SJCRH30 (cell line): ENCODE measurements around the gene UTP15. TPM values are rescaled to one million over a fixed set of nuclear protein-coding genes. Genes with fewer than 3 reads are reported as not detected.

ENCODE experiments used
- DNase-seq, 2 experiments: peaks; one replicate each; pipeline ENCODE4 v3.0.0-alpha.2; 2015 to 2020
- H3K27ac ChIP-seq: fragments of 250-450 bp; sonication (Bioruptor Pico); 2 replicates; pipeline ENCODE4 v1.5.1; 2020; ENCODE audit warnings: mild to moderate bottlenecking, moderate library complexity
- H3K27me3 ChIP-seq: fragments of 250-450 bp; sonication (Bioruptor Pico); 2 replicates; pipeline ENCODE4 v1.5.1; 2020; ENCODE audit warnings: mild to moderate bottlenecking, moderate library complexity
- H3K36me3 ChIP-seq: fragments of 250-450 bp; sonication (Bioruptor Pico); 2 replicates; pipeline ENCODE4 v1.5.1; 2020; ENCODE audit warnings: mild to moderate bottlenecking, moderate library complexity
- H3K4me1 ChIP-seq: fragments of 250-450 bp; sonication (Bioruptor Pico); 2 replicates; pipeline ENCODE4 v1.5.1; 2020; ENCODE audit warnings: mild to moderate bottlenecking, moderate library complexity
- H3K4me3 ChIP-seq: fragments of 250-450 bp; sonication (Bioruptor Pico); 2 replicates; pipeline ENCODE4 v1.5.1; 2020; ENCODE audit warnings: mild to moderate bottlenecking, moderate library complexity
- H3K9me3 ChIP-seq: fragments of 250-450 bp; sonication (Bioruptor Pico); replicated peaks from 2 replicates; pipeline ENCODE4 v1.5.1; 2020; ENCODE audit warnings: mild to moderate bottlenecking, moderate library complexity
- total RNA-seq: library from RNA; depleted of rRNA; stranded (reverse); fragments of >200 nt; shearing (Covaris generic); gene quantifications from 2 replicates; pipeline ENCODE4 v1.2.3, GENCODE V29; 2014

Gene UTP15
- total RNA-seq, 1 experiment from 2014 or later: 47.1 TPM

DNA sequence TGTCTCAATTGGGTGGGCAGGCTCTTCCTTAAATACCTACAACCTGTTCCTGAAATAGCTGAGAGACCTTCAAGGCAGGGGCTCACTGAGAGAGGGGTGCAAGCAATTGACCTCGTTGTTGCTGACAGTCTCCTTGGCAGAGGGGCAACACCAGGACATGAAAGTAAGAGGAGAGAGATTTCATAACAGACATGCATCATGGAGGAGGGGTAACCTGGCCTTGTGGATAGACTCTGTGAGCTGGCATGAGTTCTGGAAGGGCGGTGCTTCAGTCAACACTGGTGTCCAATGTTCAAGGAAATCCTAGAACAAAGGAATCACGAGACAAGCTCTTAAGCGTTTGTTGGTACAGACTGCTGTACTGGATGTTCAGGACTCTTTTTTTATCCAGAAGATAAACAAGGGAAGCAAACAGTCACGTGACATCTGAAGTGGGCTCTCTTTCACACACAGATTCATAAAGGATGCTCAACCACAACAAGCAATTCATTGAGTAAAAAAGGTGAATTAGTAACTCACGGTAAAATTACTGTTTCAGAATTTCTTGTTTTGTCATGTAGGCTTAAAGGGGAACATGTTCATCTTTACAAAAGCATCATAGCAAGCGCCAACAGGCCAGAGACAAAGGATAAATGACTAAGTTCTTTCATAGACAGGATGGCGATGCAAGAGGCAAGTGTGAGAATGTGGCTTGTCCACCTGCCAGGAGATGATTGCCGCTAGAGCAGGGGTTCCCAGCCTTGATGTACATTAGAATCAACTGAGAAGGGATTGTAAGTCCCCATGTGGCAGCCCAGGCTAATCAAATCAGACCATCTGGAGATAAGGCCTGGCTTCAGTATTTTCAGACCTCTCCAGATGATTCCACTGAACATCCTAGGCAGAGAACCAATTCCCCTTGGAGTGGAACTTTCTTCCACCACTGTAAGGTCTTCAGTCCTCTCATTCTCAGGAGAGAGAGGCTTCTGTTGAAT, 20.8 kb upstream of the UTP15 start:
- no peaks in the 10 kb centered on the region for H3K27me3 ChIP-seq
- H3K27ac ChIP-seq: no peak overlapping the region
- H3K4me3 ChIP-seq: no peak overlapping the region
- H3K4me1 ChIP-seq: no peaks in the 10 kb centered on the region
- no peaks in the 10 kb centered on the region for H3K9me3 ChIP-seq
- H3K36me3 ChIP-seq: no peaks in the 10 kb centered on the region
- DNase-seq: no peak

GRCh38 chr5:73545403-73545779, 20.2 kb upstream of the UTP15 start:
- Histone ChIP-seq H3K4me3 (no peak overlapping the region), H3K4me1 (no peaks in the 10 kb centered on the region), H3K9me3 (no peaks in the 10 kb centered on the region), H3K27me3 (no peaks in the 10 kb centered on the region), H3K36me3 (no peaks in the 10 kb centered on the region), H3K27ac (no peak overlapping the region)
- DNase-seq: no peak

DNA sequence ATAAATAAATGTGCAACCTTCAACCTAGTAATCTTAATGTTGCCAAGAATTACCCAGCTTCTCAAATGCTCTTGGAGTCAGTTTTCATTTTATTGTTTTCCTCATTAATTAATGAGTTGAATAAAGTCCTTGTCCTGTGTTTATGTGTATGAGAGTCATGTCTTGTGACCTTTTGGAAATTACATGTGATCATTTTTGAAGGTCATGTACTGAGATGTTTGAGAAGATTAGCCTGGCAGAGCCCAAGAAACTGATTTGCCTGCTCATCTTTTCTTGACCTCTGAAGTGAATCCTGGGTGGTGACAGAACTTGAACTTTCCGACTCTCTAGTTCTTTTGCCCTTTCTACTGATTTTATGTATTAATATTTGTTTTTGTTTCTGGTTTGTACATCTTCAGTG, 15.5 kb upstream of the UTP15 start:
- DNase-seq: no peak
- peaks cover 4% of the 10 kb centered on the region; the same call in 1 of the 2 replicates for H3K36me3 ChIP-seq
- H3K4me1 ChIP-seq: no peaks in the 10 kb centered on the region
- H3K27ac ChIP-seq: no peak overlapping the region
- no peaks in the 10 kb centered on the region for H3K9me3 ChIP-seq
- no peak overlapping the region for H3K4me3 ChIP-seq
- H3K27me3 ChIP-seq: no peaks in the 10 kb centered on the region

GRCh38 chr5:73552642-73553041, 12.9 kb upstream of the UTP15 start:
- Histone ChIP-seq H3K4me1 (no peaks in the 10 kb centered on the region), H3K36me3 (peaks cover 4% of the 10 kb centered on the region; the same call in 1 of the 2 replicates), H3K4me3 (no peak overlapping the region), H3K27me3 (no peaks in the 10 kb centered on the region), H3K9me3 (no peaks in the 10 kb centered on the region), H3K27ac (no peak overlapping the region)
- DNase-seq: no peak

- no peak for DNase-seq
- Histone ChIP-seq H3K27ac (no peak overlapping the region), H3K4me1 (no peaks in the 10 kb centered on the region), H3K36me3 (no peaks in the 10 kb centered on the region; the same call in none of the 2 replicates), H3K9me3 (no peaks in the 10 kb centered on the region), H3K27me3 (no peaks in the 10 kb centered on the region), H3K4me3 (no peak overlapping the region)
Measured at GRCh38 chr5:73558950-73559349, 6.6 kb upstream of the UTP15 start.

DNA sequence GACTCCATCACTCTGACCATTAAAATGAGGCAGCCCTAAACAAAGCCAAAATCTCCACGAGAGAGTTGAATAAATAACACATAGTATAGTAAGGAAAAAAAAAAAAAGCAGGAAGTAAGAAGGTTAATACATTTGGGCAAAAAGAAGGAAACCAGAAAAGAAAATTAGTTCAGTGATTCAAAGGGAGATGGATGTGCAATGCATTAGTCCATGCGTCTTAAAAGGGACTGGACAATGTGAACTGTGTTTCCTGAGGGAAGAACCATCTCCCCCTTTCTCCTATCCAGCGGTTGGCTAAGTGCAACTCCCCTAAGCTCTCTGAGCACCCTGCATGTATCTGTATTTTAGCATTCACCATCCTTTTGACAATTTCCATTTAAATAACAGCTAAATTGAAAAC, 1.5 kb upstream of the UTP15 start:
- Histone ChIP-seq H3K27me3 (no peaks in the 10 kb centered on the region), H3K27ac (no peak overlapping the region; the same call in 1 of the 2 replicates), H3K4me1 (peaks cover 3% of the 10 kb centered on the region; the same call in 1 of the 2 replicates), H3K36me3 (peaks cover 4% of the 10 kb centered on the region), H3K4me3 (peak overlapping the region; percentile 91), H3K9me3 (no peaks in the 10 kb centered on the region)
- DNase-seq: peak in 1 of 2 experiments; percentile 9

DNA sequence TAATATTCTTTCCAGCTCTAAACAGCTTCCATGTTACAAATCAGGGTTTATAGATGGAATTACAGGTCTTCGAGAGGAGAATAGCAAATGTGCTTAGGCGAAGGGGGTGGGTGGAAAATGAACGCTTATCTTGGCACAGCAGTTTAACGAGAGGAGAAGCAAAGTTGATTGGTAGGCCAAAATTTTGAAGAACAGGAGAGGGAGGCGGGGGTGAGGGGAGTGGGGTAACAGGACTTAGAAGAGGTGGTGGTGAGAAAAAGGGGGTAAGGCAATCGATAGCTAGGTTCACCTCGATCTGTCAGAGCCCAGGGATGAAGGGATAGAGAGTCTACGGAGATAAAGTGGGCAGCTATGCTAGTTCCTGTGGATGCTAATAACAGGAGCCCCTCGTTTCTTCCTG, 868 bp upstream of the UTP15 start:
- Histone ChIP-seq H3K27me3 (no peaks in the 10 kb centered on the region), H3K36me3 (peaks cover 10% of the 10 kb centered on the region), H3K4me1 (peaks cover 3% of the 10 kb centered on the region; the same call in 1 of the 2 replicates), H3K4me3 (peak overlapping the region; percentile 91), H3K9me3 (no peaks in the 10 kb centered on the region), H3K27ac (peak overlapping the region; percentile 68)
- peak in 1 of 2 experiments; percentile 24 for DNase-seq

- Histone ChIP-seq H3K9me3 (no peaks in the 10 kb centered on the region), H3K4me1 (peaks cover 3% of the 10 kb centered on the region; the same call in 1 of the 2 replicates), H3K36me3 (peaks cover 24% of the 10 kb centered on the region), H3K4me3 (peak overlapping the region; percentile 91), H3K27me3 (no peaks in the 10 kb centered on the region), H3K27ac (peak overlapping the region; percentile 68)
- DNase-seq: no peak
Measured at GRCh38 chr5:73565969-73566547, 515 bp downstream of the UTP15 start.

DNA sequence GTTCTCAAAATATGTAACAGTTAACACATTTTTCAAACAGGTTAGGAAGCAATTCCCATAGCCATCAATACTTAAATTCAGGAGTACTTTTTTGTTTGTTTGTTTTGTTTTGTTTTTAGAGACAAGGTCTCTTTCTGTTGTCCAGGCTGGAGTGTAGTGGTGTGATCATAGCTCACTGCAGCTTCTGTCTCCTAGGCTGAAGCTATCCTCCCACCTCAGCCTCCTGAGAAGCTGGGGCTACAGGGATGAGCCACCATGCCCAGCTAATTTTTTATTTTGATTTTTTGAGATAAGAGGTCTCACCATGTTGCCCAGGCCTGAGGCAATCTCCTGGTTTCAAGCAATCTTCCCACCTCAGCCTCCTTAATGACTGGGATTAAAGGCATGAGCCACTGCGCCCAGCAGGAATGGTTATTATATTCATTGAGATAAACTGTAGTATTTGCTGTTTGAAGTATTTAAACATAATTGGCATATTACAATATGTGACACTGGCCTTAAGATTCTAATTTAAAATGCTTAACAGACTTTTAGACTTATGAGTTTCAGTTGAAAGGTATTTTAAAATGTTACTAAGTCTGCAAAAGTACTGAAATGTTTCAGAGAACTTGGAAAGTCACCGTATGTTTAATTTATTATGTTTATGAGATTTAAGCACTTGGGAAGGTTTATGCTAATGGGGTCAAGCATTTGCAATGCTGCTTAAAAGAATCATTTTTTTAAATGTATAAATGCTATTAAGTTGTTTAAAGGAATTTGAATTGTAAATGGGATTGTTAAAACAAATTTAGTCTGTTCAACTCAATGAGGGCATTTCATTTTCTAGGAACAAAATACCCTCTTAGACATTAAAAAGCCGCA, 17.0 kb downstream of the UTP15 start:
- H3K4me3 ChIP-seq: no peak overlapping the region
- no peak for DNase-seq
- no peaks in the 10 kb centered on the region for H3K4me1 ChIP-seq
- no peak overlapping the region for H3K27ac ChIP-seq
- H3K36me3 ChIP-seq: peaks cover 53% of the 10 kb centered on the region
- no peaks in the 10 kb centered on the region for H3K9me3 ChIP-seq
- no peaks in the 10 kb centered on the region for H3K27me3 ChIP-seq

DNA sequence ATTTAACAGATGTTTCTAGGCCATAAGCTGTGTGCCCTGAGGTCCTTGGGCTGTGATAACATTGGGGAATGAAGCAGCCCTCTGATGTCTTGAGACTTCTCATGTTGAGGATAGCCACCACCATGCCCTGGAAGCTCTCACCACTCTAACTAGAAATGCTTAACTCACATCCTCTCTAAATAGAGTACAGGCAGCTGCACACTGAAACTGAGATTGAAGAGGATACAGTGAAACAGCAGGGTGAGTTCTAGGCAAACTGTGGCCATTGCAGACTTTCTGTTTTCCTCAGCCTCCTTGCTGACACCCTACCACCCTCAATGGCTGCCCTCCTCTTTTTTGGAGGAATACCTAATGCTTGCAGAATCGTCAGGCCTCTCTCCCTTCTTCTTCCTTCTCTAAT, 22.4 kb downstream of the UTP15 start:
- H3K4me1 ChIP-seq: no peaks in the 10 kb centered on the region; the same call in 1 of the 2 replicates
- H3K27ac ChIP-seq: no peak overlapping the region
- DNase-seq: no peak
- peaks cover 4% of the 10 kb centered on the region for H3K36me3 ChIP-seq
- no peaks in the 10 kb centered on the region for H3K27me3 ChIP-seq
- H3K4me3 ChIP-seq: no peak overlapping the region
- H3K9me3 ChIP-seq: no peaks in the 10 kb centered on the region

DNA sequence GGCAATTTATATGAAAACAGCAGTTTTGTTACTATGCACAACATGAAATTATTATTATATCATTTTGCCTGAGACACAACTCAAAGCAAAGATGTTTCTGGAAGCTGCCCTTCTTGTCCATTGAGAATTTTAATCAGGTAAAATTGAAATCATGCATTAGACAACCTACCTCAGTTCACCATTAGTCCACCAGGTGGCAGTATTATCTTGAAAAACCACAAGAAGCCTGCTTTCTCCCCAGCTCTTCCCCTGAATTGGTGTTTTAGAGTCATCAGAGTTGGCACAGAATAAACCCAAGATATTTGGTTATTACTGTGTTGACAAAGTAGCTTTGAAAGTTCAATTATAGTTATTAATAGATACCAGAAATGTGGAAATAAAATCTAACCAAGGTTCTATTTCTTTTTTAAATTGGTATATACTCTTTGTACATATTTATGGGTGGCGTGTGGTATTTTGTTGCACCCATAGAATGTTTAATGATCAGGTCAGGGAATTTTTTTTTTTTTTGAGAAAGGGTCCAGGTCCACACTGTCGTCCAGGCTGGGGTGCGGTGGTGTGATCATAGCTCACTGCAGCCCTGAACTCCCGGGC, 25.7 kb downstream of the UTP15 start:
- H3K4me3 ChIP-seq: no peak overlapping the region
- no peaks in the 10 kb centered on the region for H3K9me3 ChIP-seq
- no peaks in the 10 kb centered on the region for H3K27me3 ChIP-seq
- no peak overlapping the region for H3K27ac ChIP-seq
- H3K36me3 ChIP-seq: no peaks in the 10 kb centered on the region
- DNase-seq: peak; percentile 60 to 87
- H3K4me1 ChIP-seq: no peaks in the 10 kb centered on the region; the same call in 1 of the 2 replicates

- H3K4me3 ChIP-seq: no peak overlapping the region
- no peaks in the 10 kb centered on the region for H3K27me3 ChIP-seq
- no peaks in the 10 kb centered on the region for H3K9me3 ChIP-seq
- H3K27ac ChIP-seq: no peak overlapping the region
- H3K36me3 ChIP-seq: no peaks in the 10 kb centered on the region
- no peaks in the 10 kb centered on the region; the same call in 1 of the 2 replicates for H3K4me1 ChIP-seq
- DNase-seq: peak; percentile 8 to 23
Measured at GRCh38 chr5:73591698-73592501, 26.4 kb downstream of the UTP15 start.

GRCh38 chr5:73592551-73592950, 27.0 kb downstream of the UTP15 start:
- no peaks in the 10 kb centered on the region for H3K27me3 ChIP-seq
- H3K27ac ChIP-seq: no peak overlapping the region
- H3K9me3 ChIP-seq: no peaks in the 10 kb centered on the region
- H3K4me3 ChIP-seq: no peak overlapping the region
- no peak for DNase-seq
- H3K4me1 ChIP-seq: no peaks in the 10 kb centered on the region; the same call in 1 of the 2 replicates
- no peaks in the 10 kb centered on the region for H3K36me3 ChIP-seq
